Fibroblast of pulmonary artery (primary cell): ENCODE results near the gene TBXAS1.

Experiments used
- DNase-seq: peaks from one replicate; pipeline ENCODE4 v3.0.0-alpha.2; 2010; ENCODE audit warnings: low read depth
- H3K4me3 ChIP-seq: replicated peaks from 2 replicates; pipeline ENCODE4 v1.5.1; 2011; ENCODE audit warnings: low read depth, mild to moderate bottlenecking, control low read depth, low read length, moderate library complexity
- CTCF ChIP-seq: IDR thresholded peaks from 2 replicates; pipeline ENCODE4 v1.5.1; 2011; ENCODE audit warnings: mild to moderate bottlenecking, control low read depth, low read length, inconsistent platforms; ENCODE audit errors: missing control alignments

TBXAS1 gene

GRCh38 chr7:139873593-139874301, 44.7 kb downstream of the TBXAS1 start:
- no peak for TF ChIP-seq CTCF
- no peak for DNase-seq
- no peak overlapping the region for H3K4me3 ChIP-seq

- TF ChIP-seq CTCF = no peak
- no peak overlapping the region for H3K4me3 ChIP-seq
- no peak for DNase-seq
Observed at GRCh38 chr7:139874302-139874629, 45.2 kb downstream of the TBXAS1 start.

- no peak for TF ChIP-seq CTCF
- no peak for DNase-seq
- no peak overlapping the region for H3K4me3 ChIP-seq
Observed at GRCh38 chr7:139875821-139876241, 46.8 kb downstream of the TBXAS1 start.

GRCh38 chr7:139876622-139877283, 47.7 kb downstream of the TBXAS1 start:
- no peak for DNase-seq
- H3K4me3 ChIP-seq = no peak overlapping the region
- TF ChIP-seq CTCF = no peak

- no peak overlapping the region for H3K4me3 ChIP-seq
- TF ChIP-seq CTCF = no peak
- DNase-seq = no peak
Observed at GRCh38 chr7:139883814-139884213, 54.8 kb downstream of the TBXAS1 start.

GRCh38 chr7:139884441-139884840, 55.4 kb downstream of the TBXAS1 start:
- TF ChIP-seq CTCF = no peak
- no peak overlapping the region for H3K4me3 ChIP-seq
- DNase-seq = no peak

GRCh38 chr7:139885511-139885910, 56.4 kb downstream of the TBXAS1 start:
- no peak overlapping the region for H3K4me3 ChIP-seq
- no peak for DNase-seq
- TF ChIP-seq CTCF = no peak
